Measurements from ENCODE around the gene TPMT. TPM values are rescaled to one million over a fixed set of nuclear protein-coding genes. Genes with fewer than 3 reads are reported as not detected.
A peak's percentile ranks its signal among the peaks of the same experiment; 100 is the strongest.

TPMT gene
- total RNA-seq, 1 donor from 2014 or later: 10.5 TPM

DNA sequence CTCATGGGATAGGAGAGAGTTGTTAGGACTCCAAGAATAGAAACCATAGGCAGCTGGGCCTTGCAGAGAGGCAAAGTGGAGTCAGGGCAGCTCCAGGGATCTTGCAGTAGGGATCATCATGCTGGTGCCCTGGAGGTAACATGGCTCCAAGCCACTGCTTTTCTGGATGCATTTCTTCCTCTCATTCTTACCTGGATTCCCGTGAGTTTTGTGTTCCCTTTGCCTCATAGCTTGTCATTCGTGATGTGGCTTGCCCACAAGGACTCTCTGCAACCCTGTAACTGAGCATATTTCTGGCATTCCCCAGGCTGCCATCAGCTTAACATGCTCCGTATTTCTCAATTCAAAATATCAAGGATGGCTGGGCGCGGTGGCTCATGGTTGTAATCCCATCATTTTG is 37.7 kb downstream of the TPMT start:
- peaks cover 3% of the 10 kb centered on the region for H3K4me1 ChIP-seq (ENCODE audit: insufficient read depth, low read length)
- no peak for DNase-seq (ENCODE audit: low read depth)
- H3K4me2 ChIP-seq (ENCODE audit: low read length): no peak overlapping the region
- H3K9me3 Mint-ChIP-seq (ENCODE audit: unreplicated experiment): no peaks in the 10 kb centered on the region
- H3K9ac ChIP-seq (ENCODE audit: low read length): no peak overlapping the region
- no peak overlapping the region for H3K27ac ChIP-seq (ENCODE audit: low read depth, low read length)
- no peak overlapping the region for H3K27ac Mint-ChIP-seq (ENCODE audit: unreplicated experiment)
- H3K4me3 Mint-ChIP-seq (ENCODE audit: unreplicated experiment): no peak overlapping the region
- H3K27me3 Mint-ChIP-seq (ENCODE audit: low read depth, unreplicated experiment): peaks cover 3% of the 10 kb centered on the region
- no peak overlapping the region for H3K4me3 ChIP-seq (ENCODE audit: insufficient read depth, low read depth, low read length)
- no peaks in the 10 kb centered on the region for H3K9me3 ChIP-seq (ENCODE audit: insufficient read depth, low read depth, low read length)
- no peaks in the 10 kb centered on the region for H3K36me3 ChIP-seq (ENCODE audit: insufficient read depth, low read length)
- no peak for FAIRE-seq
- no peaks in the 10 kb centered on the region for H4K20me1 ChIP-seq (ENCODE audit: insufficient read depth, low read length)
- no peaks in the 10 kb centered on the region for H3K36me3 Mint-ChIP-seq (ENCODE audit: low read depth, unreplicated experiment)
- no peak overlapping the region for H2AFZ ChIP-seq (ENCODE audit: low read depth, low read length)
- peaks cover 6% of the 10 kb centered on the region for H3K27me3 ChIP-seq (ENCODE audit: insufficient read depth, low read length)
- no peaks in the 10 kb centered on the region for H3K79me2 ChIP-seq (ENCODE audit: insufficient read depth, low read length)
- H3K4me1 Mint-ChIP-seq (ENCODE audit: low read depth, unreplicated experiment): no peaks in the 10 kb centered on the region
- TF ChIP-seq EZH2 (IDR thresholded peaks at IDR 0.05; ENCODE audit: insufficient read depth, low read length): no peak
- TF ChIP-seq, protein P1, sequence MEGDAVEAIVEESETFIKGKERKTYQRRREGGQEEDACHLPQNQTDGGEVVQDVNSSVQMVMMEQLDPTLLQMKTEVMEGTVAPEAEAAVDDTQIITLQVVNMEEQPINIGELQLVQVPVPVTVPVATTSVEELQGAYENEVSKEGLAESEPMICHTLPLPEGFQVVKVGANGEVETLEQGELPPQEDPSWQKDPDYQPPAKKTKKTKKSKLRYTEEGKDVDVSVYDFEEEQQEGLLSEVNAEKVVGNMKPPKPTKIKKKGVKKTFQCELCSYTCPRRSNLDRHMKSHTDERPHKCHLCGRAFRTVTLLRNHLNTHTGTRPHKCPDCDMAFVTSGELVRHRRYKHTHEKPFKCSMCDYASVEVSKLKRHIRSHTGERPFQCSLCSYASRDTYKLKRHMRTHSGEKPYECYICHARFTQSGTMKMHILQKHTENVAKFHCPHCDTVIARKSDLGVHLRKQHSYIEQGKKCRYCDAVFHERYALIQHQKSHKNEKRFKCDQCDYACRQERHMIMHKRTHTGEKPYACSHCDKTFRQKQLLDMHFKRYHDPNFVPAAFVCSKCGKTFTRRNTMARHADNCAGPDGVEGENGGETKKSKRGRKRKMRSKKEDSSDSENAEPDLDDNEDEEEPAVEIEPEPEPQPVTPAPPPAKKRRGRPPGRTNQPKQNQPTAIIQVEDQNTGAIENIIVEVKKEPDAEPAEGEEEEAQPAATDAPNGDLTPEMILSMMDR (IDR thresholded peaks at IDR 0.05; ENCODE audit: insufficient read depth, low read depth, low read length): no peak

DNA sequence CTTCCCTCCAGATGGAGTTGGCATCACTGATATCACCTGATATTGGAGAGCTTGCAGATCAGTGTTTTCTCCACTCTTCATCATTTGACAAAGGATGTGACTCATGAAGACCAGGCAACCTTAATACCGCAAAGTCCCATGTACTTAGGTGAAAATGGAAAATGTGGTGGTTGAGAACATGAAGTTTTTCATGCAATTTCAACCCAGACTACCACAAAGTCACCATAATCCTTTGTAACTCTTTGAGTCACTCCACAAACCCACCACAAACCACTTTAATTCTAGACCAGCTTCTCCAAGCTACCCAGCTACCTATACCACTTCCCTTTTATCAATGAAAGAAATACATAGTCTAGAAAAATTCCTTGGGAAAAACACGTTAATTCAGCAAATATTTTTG is 39.5 kb downstream of the TPMT start:
- Histone ChIP-seq H4K20me1 (ENCODE audit: insufficient read depth, low read length) (no peaks in the 10 kb centered on the region), H3K4me2 (ENCODE audit: low read length) (no peak overlapping the region), H3K79me2 (ENCODE audit: insufficient read depth, low read length) (no peaks in the 10 kb centered on the region), H2AFZ (ENCODE audit: low read depth, low read length) (no peak overlapping the region), H3K9ac (ENCODE audit: low read length) (no peak overlapping the region), H3K36me3 (ENCODE audit: insufficient read depth, low read length) (no peaks in the 10 kb centered on the region), H3K4me1 (ENCODE audit: insufficient read depth, low read length) (no peaks in the 10 kb centered on the region), H3K4me3 (ENCODE audit: insufficient read depth, low read depth, low read length) (no peak overlapping the region), H3K27me3 (ENCODE audit: insufficient read depth, low read length) (peaks cover 6% of the 10 kb centered on the region), H3K9me3 (ENCODE audit: insufficient read depth, low read depth, low read length) (no peaks in the 10 kb centered on the region), H3K27ac (ENCODE audit: low read depth, low read length) (no peak overlapping the region)
- Mint-ChIP-seq H3K36me3 (ENCODE audit: low read depth, unreplicated experiment) (no peaks in the 10 kb centered on the region), H3K27ac (ENCODE audit: unreplicated experiment) (no peak overlapping the region), H3K4me1 (ENCODE audit: low read depth, unreplicated experiment) (no peaks in the 10 kb centered on the region), H3K9me3 (ENCODE audit: unreplicated experiment) (no peaks in the 10 kb centered on the region), H3K4me3 (ENCODE audit: unreplicated experiment) (no peak overlapping the region), H3K27me3 (ENCODE audit: low read depth, unreplicated experiment) (peaks cover 3% of the 10 kb centered on the region)
- peak; percentile 31 for DNase-seq (ENCODE audit: low read depth)
- TF ChIP-seq, protein P1 (IDR thresholded peaks at IDR 0.05; ENCODE audit: insufficient read depth, low read depth, low read length): no peak
- no peak for TF ChIP-seq EZH2 (IDR thresholded peaks at IDR 0.05; ENCODE audit: insufficient read depth, low read length)
- FAIRE-seq: peak; percentile 5

DNA sequence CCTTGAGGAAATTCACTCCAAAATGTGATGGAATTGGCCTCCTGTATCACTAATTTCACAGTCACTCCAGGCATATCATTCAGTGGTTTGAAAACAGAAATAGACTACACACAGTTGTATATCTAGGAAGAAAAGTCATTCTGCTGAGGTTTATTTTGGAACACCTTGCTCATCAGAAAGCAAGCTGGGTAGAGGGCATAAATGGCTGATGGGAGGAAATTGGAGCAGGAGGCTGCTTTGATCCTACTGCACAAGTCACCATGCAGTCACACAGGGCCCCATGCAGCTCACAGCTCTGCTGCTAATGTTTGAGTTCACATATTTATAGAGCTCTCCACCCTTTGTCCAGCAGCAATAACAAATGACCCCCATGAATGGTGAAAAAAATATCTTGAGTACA is 44.7 kb downstream of the TPMT start:
- Mint-ChIP-seq H3K27me3 (ENCODE audit: low read depth, unreplicated experiment) (no peaks in the 10 kb centered on the region), H3K9me3 (ENCODE audit: unreplicated experiment) (no peaks in the 10 kb centered on the region), H3K36me3 (ENCODE audit: low read depth, unreplicated experiment) (no peaks in the 10 kb centered on the region), H3K4me3 (ENCODE audit: unreplicated experiment) (no peak overlapping the region), H3K4me1 (ENCODE audit: low read depth, unreplicated experiment) (no peaks in the 10 kb centered on the region), H3K27ac (ENCODE audit: unreplicated experiment) (no peak overlapping the region)
- no peak for DNase-seq (ENCODE audit: low read depth)
- Histone ChIP-seq H3K9ac (ENCODE audit: low read length) (no peak overlapping the region), H3K4me3 (ENCODE audit: insufficient read depth, low read depth, low read length) (no peak overlapping the region), H2AFZ (ENCODE audit: low read depth, low read length) (no peak overlapping the region), H3K27me3 (ENCODE audit: insufficient read depth, low read length) (peaks cover 4% of the 10 kb centered on the region), H3K4me1 (ENCODE audit: insufficient read depth, low read length) (no peaks in the 10 kb centered on the region), H4K20me1 (ENCODE audit: insufficient read depth, low read length) (no peaks in the 10 kb centered on the region), H3K4me2 (ENCODE audit: low read length) (no peak overlapping the region), H3K36me3 (ENCODE audit: insufficient read depth, low read length) (no peaks in the 10 kb centered on the region), H3K9me3 (ENCODE audit: insufficient read depth, low read depth, low read length) (no peaks in the 10 kb centered on the region), H3K27ac (ENCODE audit: low read depth, low read length) (no peak overlapping the region), H3K79me2 (ENCODE audit: insufficient read depth, low read length) (no peaks in the 10 kb centered on the region)
- TF ChIP-seq EZH2 (IDR thresholded peaks at IDR 0.05; ENCODE audit: insufficient read depth, low read length): no peak
- TF ChIP-seq, protein P1 (IDR thresholded peaks at IDR 0.05; ENCODE audit: insufficient read depth, low read depth, low read length): no peak
- no peak for FAIRE-seq
